ENCODE results near the gene DIP2C.

The DIP2C gene

DNA sequence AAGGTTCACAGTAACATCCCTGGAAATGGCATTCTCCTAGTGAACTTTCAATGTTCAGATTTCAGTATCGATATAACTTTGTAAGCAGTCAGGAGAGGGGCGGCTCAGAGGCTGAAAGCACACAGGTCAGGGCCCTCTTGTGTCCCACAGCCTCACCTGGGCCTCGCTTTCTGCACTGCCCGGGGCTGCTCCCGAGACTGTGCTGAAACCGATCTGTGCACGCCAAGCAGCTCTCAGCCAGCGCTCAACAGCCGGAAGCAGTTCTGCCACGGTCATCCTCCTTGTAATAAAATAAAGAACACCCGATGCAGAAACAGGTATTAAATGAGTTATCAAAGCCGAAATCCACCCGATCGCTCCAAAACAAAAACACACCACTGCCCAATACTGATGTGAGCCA is 106.0 kb downstream of the DIP2C start:
- TF ChIP-seq, protein P1, sequence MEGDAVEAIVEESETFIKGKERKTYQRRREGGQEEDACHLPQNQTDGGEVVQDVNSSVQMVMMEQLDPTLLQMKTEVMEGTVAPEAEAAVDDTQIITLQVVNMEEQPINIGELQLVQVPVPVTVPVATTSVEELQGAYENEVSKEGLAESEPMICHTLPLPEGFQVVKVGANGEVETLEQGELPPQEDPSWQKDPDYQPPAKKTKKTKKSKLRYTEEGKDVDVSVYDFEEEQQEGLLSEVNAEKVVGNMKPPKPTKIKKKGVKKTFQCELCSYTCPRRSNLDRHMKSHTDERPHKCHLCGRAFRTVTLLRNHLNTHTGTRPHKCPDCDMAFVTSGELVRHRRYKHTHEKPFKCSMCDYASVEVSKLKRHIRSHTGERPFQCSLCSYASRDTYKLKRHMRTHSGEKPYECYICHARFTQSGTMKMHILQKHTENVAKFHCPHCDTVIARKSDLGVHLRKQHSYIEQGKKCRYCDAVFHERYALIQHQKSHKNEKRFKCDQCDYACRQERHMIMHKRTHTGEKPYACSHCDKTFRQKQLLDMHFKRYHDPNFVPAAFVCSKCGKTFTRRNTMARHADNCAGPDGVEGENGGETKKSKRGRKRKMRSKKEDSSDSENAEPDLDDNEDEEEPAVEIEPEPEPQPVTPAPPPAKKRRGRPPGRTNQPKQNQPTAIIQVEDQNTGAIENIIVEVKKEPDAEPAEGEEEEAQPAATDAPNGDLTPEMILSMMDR (IDR thresholded peaks at IDR 0.05) = no peak

DNA sequence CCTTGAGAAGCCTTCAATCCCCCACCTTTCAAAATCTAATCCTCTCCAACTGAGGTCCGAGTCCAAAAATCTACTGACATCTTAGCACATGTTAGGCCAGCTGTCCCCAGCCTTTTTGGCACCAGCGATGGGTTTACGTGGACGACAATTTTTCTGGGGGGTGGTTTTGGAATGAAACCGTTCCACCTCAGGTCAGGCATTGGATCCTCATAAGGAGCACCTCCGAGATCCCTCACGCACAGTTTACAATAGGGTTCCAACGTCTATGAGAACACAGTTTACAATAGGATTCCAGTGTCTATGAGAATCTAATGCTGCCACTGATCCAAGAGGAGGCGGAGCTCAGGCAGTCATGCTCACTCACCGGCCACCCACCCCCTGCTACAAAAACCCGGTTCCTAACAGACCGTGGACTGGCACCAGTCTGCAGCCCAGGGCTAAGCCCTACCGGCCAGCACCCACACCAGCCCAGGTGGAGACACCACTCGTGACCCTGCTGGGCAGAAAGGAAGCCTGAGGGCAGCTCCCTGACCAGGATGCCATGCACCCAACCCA is 107.6 kb downstream of the DIP2C start:
- TF ChIP-seq, protein P1 (IDR thresholded peaks at IDR 0.05) = no peak

DNA sequence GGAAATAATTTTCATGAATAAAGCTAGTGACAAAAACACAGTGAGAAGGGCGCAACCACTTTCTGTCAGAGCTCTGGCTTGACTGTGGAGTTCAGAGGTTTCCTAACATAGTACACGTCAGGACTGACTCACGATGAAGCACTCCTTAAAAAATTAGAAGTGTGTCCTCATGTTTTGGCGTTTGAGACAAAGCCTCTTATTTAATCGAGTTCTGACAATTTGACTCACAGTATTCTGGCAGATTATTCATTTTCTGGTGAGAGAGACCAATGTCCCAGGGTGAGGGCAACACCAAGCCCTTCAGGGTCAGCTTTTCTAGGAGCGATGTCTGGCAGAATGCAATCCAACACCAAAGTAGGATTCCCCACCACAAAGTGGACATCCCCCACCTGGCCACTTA is 108.7 kb downstream of the DIP2C start:
- TF ChIP-seq, protein P1 (IDR thresholded peaks at IDR 0.05) = no peak

GRCh38 chr10:576130-576465 is 113.4 kb downstream of the DIP2C start:
- TF ChIP-seq, protein P1 (IDR thresholded peaks at IDR 0.05) = no peak

GRCh38 chr10:575402-576129 is 113.9 kb downstream of the DIP2C start:
- TF ChIP-seq, protein P1 (IDR thresholded peaks at IDR 0.05) = no peak

DNA sequence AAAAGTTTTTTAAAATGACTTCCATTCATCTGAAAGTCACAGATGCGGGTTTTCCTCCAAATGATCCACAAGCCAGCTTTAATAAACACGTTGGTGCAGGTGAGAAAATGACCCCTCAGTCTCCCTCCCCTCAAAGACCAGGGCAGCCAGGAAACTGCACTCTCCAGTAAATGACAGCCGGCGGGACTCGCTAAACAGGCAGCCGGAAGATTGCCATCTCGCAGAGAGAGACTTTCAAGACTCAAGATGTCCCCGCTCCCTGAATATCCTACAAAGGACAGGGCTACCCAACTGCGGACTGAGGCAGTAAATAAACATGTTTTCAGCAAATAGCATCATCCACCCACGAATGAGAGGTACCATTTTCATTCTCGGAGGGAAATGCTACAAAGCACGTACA is 116.8 kb downstream of the DIP2C start:
- TF ChIP-seq, protein P1 (IDR thresholded peaks at IDR 0.05) = no peak

DNA sequence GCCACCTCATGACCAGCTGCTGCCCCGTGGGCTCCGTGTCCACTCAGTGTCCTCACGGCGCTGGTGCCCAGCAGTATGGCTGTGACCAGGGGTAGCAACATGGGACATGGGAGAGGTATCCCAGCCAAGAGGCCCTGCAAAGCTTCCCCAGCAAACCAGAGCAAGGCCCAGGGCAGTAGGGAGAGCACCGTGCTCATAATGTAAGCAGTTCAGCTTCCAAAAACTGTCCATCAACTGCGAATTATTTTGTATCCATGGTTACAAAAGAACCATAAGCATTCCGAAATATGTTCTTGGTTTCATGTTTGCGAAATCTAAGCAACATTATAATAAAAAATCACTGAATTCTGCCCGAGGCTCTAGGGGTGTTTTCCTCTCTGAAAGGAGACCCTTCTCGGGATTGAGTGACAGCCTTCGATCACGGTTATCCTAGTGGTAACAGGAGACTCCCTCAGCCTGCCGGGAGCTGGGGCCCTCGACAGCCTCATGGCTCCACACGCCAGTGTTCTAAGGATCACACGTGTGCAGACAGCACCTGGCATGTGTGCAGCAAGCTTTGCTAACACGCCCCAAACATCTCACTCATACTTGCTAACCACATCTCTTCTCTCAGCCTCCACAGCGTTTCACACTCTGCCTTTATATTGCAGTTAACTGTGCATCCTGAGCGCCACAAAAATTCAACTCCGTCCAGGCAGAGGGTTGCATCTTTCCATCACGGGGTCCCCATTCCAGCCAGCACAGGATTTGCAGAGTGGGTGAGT is 117.6 kb downstream of the DIP2C start:
- TF ChIP-seq, protein P1 (IDR thresholded peaks at IDR 0.05) = no peak

Measured in LNCAP (cell line).